ENCODE results near the gene CDKAL1. TPM values are rescaled to one million over a fixed set of nuclear protein-coding genes. Genes with fewer than 3 reads are reported as not detected.
"Not testable (repeated sequence)": the region's sequence is repeated elsewhere in the genome, so short reads cannot be mapped to it uniquely, and the experiment has no call there.

The CDKAL1 gene
- total RNA-seq, 1 donor from 2014 or later: 13.4 TPM

DNA sequence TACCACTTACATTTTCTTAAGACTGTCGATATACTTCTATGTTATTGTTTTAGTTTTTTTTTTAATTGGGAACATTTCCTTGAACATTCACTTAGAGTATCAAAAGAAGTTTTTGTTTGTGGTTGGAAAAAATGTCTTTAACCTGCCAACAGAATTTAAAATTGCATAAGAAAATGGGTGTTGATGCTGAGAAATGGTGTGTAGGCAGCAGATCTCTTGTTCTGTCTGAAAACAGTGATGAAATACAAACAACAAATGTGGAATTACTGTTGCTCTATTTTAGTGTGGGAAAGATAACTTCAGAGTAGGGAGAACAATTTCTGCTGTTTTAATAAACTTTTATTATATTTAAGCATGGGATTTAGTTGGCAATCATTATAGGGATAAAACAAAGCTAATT is 293.5 kb downstream of the CDKAL1 start:
- H3K27me3 ChIP-seq (ENCODE audit: control insufficient read depth, insufficient read depth, low read length): no peaks in the 10 kb centered on the region
- no peaks in the 10 kb centered on the region for H3K36me3 ChIP-seq (ENCODE audit: control insufficient read depth, insufficient read depth, low read length)
- FAIRE-seq: no peak
- TF ChIP-seq, protein P1, sequence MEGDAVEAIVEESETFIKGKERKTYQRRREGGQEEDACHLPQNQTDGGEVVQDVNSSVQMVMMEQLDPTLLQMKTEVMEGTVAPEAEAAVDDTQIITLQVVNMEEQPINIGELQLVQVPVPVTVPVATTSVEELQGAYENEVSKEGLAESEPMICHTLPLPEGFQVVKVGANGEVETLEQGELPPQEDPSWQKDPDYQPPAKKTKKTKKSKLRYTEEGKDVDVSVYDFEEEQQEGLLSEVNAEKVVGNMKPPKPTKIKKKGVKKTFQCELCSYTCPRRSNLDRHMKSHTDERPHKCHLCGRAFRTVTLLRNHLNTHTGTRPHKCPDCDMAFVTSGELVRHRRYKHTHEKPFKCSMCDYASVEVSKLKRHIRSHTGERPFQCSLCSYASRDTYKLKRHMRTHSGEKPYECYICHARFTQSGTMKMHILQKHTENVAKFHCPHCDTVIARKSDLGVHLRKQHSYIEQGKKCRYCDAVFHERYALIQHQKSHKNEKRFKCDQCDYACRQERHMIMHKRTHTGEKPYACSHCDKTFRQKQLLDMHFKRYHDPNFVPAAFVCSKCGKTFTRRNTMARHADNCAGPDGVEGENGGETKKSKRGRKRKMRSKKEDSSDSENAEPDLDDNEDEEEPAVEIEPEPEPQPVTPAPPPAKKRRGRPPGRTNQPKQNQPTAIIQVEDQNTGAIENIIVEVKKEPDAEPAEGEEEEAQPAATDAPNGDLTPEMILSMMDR (IDR thresholded peaks at IDR 0.05; ENCODE audit: insufficient read depth, low read length, severe bottlenecking): no peak
- DNase-seq (ENCODE audit: low read depth): peak; percentile 23
- no peak overlapping the region for H3K4me3 ChIP-seq (ENCODE audit: low read depth, low read length)

DNA sequence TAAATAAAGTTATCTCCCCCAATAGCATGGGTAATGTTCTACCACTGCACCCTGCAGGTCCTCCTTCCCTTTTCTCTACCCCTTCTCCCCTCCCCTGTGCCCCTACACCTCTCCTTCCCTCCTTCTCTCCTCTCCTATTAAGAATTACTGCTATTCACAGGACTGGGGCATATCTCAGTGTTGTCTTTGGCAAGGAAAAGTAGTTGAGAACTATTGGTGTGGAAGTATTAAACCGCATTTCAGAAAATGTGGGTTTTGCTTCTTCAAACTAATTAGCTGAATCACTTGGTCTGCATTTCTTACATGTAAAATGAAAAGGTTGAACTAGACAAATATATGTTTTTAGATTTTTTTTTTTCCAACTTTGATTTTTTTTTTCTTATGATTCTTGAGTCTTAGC is 296.3 kb downstream of the CDKAL1 start:
- FAIRE-seq: no peak
- no peak for DNase-seq (ENCODE audit: low read depth)
- Histone ChIP-seq H3K36me3 (ENCODE audit: control insufficient read depth, insufficient read depth, low read length) (no peaks in the 10 kb centered on the region), H3K4me3 (ENCODE audit: low read depth, low read length) (no peak overlapping the region), H3K27me3 (ENCODE audit: control insufficient read depth, insufficient read depth, low read length) (no peaks in the 10 kb centered on the region)
- TF ChIP-seq, protein P1 (IDR thresholded peaks at IDR 0.05; ENCODE audit: insufficient read depth, low read length, severe bottlenecking): no peak

DNA sequence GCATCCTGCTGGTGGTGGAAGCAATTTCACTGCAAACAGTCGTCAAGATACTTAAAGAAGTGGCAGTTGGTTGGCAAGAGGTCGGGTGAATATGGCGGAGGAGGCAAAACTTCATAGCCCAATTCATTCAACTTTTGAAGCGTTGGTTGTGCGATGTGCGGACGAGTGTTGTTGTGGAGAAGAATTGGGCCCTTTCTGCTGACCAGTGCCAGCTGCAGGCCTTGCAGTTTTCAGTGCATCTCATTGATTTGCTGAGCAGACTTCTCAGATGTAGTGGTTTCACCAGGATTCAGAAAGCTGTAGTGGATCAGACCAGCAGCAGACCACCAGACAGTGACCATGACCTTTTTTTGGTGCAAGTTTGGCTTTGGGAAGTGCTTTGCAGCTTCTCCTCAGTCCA is 297.0 kb downstream of the CDKAL1 start:
- not testable (repeated sequence) for H3K27me3 ChIP-seq (ENCODE audit: control insufficient read depth, insufficient read depth, low read length); H3K36me3 ChIP-seq (ENCODE audit: control insufficient read depth, insufficient read depth, low read length); H3K4me3 ChIP-seq (ENCODE audit: low read depth, low read length); FAIRE-seq; DNase-seq (ENCODE audit: low read depth)

DNA sequence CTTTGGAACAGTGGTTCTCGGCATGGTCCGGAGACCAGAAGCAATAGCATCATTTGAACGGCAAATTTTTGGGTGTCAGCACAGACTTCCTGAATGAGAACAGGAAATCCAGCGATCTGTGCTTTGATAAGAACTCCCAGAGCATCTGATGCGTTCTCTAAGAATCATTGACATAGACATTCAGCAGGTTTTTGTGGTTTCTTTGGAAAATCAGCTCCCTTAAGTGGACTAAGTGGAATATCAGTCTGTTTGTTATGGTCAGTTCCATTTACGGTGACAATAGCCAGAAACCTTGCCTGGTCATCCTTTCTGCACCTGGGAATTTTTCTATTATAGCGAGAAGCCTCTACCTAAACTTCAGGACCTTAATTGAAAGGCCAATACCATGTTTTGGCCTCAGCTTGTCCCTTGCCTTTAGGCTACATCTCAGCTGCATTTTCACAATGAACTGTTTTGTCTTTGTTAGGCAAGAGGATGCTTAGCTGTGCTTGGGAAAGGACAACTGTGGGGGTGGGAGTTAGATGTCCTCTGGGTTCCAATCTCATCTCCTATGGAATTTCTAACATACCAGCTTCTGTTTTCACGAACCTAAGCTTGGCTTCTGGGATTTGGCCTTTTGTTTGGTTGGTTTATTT is 299.7 kb downstream of the CDKAL1 start:
- DNase-seq (ENCODE audit: low read depth) (no peak), FAIRE-seq (no peak)
- Histone ChIP-seq H3K27me3 (ENCODE audit: control insufficient read depth, insufficient read depth, low read length) (no peaks in the 10 kb centered on the region), H3K36me3 (ENCODE audit: control insufficient read depth, insufficient read depth, low read length) (no peaks in the 10 kb centered on the region), H3K4me3 (ENCODE audit: low read depth, low read length) (no peak overlapping the region)
- TF ChIP-seq, protein P1 (IDR thresholded peaks at IDR 0.05; ENCODE audit: insufficient read depth, low read length, severe bottlenecking): no peak

DNA sequence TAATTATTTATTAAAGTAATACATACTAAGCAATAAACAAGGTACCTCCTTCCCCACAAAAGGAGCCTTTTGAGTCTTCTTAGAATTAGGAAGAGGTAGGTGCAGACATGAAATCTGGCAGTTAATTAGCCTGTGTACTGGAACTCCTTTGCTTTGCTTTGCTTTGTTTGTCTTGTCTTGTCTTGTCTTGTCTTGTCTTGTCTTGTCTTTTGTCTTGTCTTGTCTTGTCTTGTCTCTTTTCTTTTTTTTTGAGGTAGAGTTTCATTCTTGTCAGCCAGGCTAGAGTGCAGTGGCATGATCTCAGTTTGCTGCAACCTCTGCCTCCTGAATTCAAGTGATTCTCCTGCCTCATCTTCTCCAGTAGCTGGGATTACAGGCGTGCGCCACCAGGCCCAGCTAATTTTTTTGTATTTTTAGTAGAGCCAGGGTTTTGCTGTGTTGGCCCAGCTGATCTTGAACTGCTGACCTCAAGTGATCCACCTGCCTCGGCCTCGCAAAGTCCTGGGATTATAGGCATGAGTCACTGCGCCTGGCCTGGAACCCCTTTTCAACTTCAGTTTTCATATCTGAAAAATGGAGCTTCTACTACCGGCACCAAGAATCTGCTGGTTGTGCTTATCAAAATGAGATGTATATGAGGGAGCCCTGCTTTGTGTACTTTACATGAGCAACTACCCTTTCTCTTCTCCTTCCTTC is 301.2 kb downstream of the CDKAL1 start:
- FAIRE-seq (no peak), DNase-seq (ENCODE audit: low read depth) (peak; percentile 75)
- H3K4me3 ChIP-seq (ENCODE audit: low read depth, low read length): no peak overlapping the region
- TF ChIP-seq, protein P1 (IDR thresholded peaks at IDR 0.05; ENCODE audit: insufficient read depth, low read length, severe bottlenecking): no peak
- no peaks in the 10 kb centered on the region for H3K36me3 ChIP-seq (ENCODE audit: control insufficient read depth, insufficient read depth, low read length)
- no peaks in the 10 kb centered on the region for H3K27me3 ChIP-seq (ENCODE audit: control insufficient read depth, insufficient read depth, low read length)

DNA sequence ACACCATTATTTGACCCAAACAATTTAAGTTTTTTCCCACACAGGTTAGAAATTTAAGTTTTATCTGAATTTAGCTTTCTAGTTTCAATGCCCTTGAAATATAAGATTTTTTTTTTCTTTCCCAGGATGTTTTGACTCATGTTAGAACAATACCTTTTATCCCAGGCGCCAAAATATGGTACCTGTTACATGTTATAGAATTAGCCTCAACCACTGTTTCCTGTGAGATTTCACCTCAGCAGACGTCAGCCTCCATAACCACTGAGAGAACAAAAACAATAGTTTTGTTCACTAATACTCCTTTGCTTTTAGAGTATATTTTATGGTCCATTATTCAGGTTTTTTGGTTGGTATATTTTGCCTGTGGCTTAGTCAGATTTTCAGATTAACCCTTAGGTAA is 302.9 kb downstream of the CDKAL1 start:
- H3K36me3 ChIP-seq (ENCODE audit: control insufficient read depth, insufficient read depth, low read length): no peaks in the 10 kb centered on the region
- no peak for FAIRE-seq
- H3K4me3 ChIP-seq (ENCODE audit: low read depth, low read length): no peak overlapping the region
- TF ChIP-seq, protein P1 (IDR thresholded peaks at IDR 0.05; ENCODE audit: insufficient read depth, low read length, severe bottlenecking): no peak
- DNase-seq (ENCODE audit: low read depth): no peak
- no peaks in the 10 kb centered on the region for H3K27me3 ChIP-seq (ENCODE audit: control insufficient read depth, insufficient read depth, low read length)
